ENCODE results near the gene GDPD5.

GRCh38 chr11:75427181-75427580 is 98.6 kb downstream of the GDPD5 start:
- TF ChIP-seq CSRNP3 (CRISPR knock-in tag; IDR thresholded peaks at IDR 0.05) (no peak), ZNF8 (CRISPR knock-in tag; IDR thresholded peaks at IDR 0.05) (no peak), ZNF565 (CRISPR knock-in tag; conservative IDR thresholded peaks at IDR 0.05; ENCODE audit: low read depth) (no peak), TOX (CRISPR knock-in tag; IDR thresholded peaks at IDR 0.05; ENCODE audit: borderline replicate concordance) (no peak), ZFP30 (CRISPR knock-in tag; IDR thresholded peaks at IDR 0.05) (no peak), ZC3H10 (CRISPR knock-in tag; IDR thresholded peaks at IDR 0.05) (no peak), ARNTL (CRISPR knock-in tag; IDR thresholded peaks at IDR 0.05; ENCODE audit: borderline replicate concordance, low read depth) (no peak), SNAI2 (CRISPR knock-in tag; IDR thresholded peaks at IDR 0.05) (no peak), PATZ1 (CRISPR knock-in tag; IDR thresholded peaks at IDR 0.05; ENCODE audit: borderline replicate concordance) (no peak), RARB (CRISPR knock-in tag; IDR thresholded peaks at IDR 0.05) (no peak), BACH2 (CRISPR knock-in tag; IDR thresholded peaks at IDR 0.05; ENCODE audit: borderline replicate concordance) (no peak), ESRRG (CRISPR knock-in tag; IDR thresholded peaks at IDR 0.05) (no peak)
- TF ChIP-seq, protein P1, sequence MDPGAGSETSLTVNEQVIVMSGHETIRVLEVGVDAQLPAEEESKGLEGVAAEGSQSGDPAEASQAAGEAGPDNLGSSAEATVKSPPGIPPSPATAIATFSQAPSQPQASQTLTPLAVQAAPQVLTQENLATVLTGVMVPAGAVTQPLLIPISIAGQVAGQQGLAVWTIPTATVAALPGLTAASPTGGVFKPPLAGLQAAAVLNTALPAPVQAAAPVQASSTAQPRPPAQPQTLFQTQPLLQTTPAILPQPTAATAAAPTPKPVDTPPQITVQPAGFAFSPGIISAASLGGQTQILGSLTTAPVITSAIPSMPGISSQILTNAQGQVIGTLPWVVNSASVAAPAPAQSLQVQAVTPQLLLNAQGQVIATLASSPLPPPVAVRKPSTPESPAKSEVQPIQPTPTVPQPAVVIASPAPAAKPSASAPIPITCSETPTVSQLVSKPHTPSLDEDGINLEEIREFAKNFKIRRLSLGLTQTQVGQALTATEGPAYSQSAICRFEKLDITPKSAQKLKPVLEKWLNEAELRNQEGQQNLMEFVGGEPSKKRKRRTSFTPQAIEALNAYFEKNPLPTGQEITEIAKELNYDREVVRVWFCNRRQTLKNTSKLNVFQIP (CRISPR knock-in tag; IDR thresholded peaks at IDR 0.05; ENCODE audit: borderline replicate concordance, low read depth), result no peak
